GM18505 (cell line): Measurements from ENCODE around the gene RNMT.
A peak's percentile ranks its signal among the peaks of the same experiment; 100 is the strongest.

Experiments used
- ATAC-seq: cut with Tn5 transposase; IDR thresholded peaks from one replicate; pipeline ENCODE4 v1.9.1; 2021; ENCODE audit not compliant: unreplicated experiment
- POLR2A ChIP-seq: IDR thresholded peaks from 4 replicates; pipeline ENCODE4 v1.6.1; 2011; ENCODE audit warnings: borderline replicate concordance; ENCODE audit not compliant: insufficient read depth, insufficient read length; ENCODE audit errors: extremely low read depth

RNMT gene

GRCh38 chr18:13760047-13760446 lies 33.6 kb downstream of the RNMT start:
- no peak for TF ChIP-seq POLR2A
- ATAC-seq: no peak

- no peak for ATAC-seq
- no peak for TF ChIP-seq POLR2A
Measured at GRCh38 chr18:13762690-13763439, 36.4 kb downstream of the RNMT start.

GRCh38 chr18:13775058-13775457 lies 48.6 kb downstream of the RNMT start:
- ATAC-seq: no peak
- no peak for TF ChIP-seq POLR2A

GRCh38 chr18:13791181-13791580 lies 64.7 kb downstream of the RNMT start:
- TF ChIP-seq POLR2A: no peak
- no peak for ATAC-seq

- no peak for ATAC-seq
- TF ChIP-seq POLR2A: no peak
Measured at GRCh38 chr18:13793819-13794218, 67.3 kb downstream of the RNMT start.

- no peak for ATAC-seq
- no peak for TF ChIP-seq POLR2A
Measured at GRCh38 chr18:13796515-13796914, 70.0 kb downstream of the RNMT start.

- no peak for TF ChIP-seq POLR2A
- no peak for ATAC-seq
Measured at GRCh38 chr18:13797157-13797611, 70.7 kb downstream of the RNMT start.

GRCh38 chr18:13799396-13799795 lies 72.9 kb downstream of the RNMT start:
- no peak for ATAC-seq
- no peak for TF ChIP-seq POLR2A

- ATAC-seq: peak; percentile 71
Measured at GRCh38 chr18:13800505-13801259, 74.2 kb downstream of the RNMT start.

GRCh38 chr18:13801260-13801601 lies 74.8 kb downstream of the RNMT start:
- ATAC-seq: no peak
- no peak for TF ChIP-seq POLR2A

More at GRCh38 chr18:13800505-13801259, 74.2 kb downstream of the RNMT start:
- no peak for TF ChIP-seq POLR2A

- ATAC-seq: no peak
- TF ChIP-seq POLR2A: no peak
Measured at GRCh38 chr18:13804305-13804704, 77.8 kb downstream of the RNMT start.

- no peak for TF ChIP-seq POLR2A
- no peak for ATAC-seq
Measured at GRCh38 chr18:13808294-13809042, 82.0 kb downstream of the RNMT start.

- no peak for TF ChIP-seq POLR2A
- no peak for ATAC-seq
Measured at GRCh38 chr18:13809043-13809430, 82.6 kb downstream of the RNMT start.
